Measurements from ENCODE around the gene LMX1B.

Gene LMX1B

DNA sequence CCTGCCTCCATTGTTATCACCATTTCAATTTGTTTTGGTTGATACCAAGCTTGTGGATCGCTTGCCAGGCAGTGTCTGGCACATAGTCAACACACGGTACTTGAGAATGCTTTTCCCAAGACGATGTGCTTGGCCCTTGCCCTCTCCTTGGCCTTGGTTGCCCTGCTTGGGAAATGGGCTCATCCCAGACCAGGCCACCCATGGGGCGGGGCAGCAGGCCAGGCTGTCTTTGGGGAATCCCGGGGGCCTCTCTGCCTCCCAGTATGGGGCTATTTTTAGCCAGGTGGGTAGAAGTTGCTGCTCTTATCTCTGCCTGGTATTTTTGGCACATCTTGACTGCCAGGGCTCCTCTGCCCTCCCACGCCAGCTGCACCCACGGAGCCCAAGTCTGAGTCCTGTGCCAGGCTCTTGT is 49.9 kb downstream of the LMX1B start:
- no peak for DNase-seq

DNA sequence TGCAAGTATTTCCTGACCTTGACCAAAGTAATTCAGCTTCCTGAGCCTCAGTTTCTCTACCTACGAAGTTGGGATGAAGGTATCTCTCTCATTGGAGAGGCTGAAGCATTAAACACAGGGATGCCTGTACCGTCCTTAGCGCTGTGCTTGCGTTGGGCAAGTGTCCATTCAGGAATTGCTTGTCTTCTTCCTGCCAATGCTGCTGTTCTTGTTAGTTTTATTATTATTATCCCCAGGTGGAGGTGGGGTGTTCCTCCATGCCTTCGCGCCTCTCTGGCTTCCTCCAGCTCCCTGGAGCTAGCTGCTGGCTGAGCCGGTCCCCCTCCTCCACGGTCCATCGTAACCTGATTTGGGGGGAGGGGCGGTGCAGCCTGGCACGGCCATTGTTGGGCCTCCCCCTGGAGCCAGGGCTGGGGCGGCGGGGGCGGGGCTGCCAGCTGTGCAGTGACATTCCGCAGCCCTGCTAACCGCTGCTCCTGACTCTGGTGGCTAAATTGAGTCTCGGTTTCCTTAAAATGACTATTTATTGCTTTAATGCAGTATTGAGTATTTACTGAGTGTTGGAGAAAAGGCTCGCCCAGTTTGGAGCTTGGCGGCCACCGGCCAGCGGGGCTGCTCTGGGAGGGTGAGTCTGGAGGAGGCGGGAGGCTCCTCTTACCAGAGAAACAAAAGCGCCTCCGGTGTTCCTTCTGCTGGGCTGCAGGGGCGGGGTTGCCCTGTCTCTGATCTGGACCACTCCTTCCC is 51.3 kb downstream of the LMX1B start:
- no peak for DNase-seq

DNA sequence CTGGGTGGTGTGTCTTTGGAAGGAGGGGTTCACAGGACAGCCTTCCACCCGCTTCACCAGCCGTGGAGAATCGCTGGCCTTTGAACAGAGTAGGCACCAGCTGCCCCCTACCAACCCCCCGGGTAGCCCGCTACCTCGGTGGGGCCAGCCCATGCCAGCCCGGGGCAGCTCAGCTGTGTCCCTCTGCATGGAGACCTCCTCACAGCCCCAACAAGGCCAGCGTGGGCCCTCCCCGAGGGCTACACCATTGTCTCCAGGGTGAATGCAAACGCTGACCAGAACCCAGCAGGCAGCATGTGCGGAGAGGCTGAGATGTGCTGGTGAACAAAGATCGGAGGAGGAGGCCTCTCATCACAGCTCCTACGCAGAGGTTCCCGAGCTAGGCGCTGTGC is 51.9 kb downstream of the LMX1B start:
- DNase-seq: no peak

DNA sequence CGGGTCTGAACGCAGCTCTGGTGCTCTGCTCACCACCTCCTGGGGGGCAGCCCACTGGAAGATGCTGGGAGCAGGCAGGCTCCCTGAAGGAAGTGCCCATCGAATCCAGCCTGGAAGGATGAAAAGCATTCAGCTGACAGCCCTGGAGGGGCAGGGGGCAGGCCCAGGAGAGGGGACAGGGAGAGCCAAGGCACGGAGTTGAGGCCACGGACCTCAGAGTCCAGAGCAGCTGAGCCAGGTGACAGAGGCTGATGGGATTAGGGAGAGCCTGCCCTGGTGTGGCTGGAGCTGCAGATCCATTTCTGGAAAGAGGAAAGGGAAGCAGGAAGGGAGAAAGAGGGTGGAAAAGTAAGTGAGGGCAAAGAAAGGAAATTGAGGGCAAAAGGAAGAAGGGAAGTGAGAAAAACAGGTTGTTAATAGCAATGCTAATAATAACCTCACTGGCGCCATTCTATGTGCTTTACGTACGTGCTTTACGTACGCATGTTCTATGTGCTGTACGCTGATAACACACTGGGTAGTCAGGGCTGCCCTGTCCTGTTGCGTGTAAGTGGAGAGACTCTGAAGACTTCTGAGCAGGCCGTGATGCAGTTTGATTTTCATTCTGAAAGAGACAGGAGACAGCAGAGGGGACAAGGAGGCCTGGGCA is 52.6 kb downstream of the LMX1B start:
- DNase-seq: no peak

DNA sequence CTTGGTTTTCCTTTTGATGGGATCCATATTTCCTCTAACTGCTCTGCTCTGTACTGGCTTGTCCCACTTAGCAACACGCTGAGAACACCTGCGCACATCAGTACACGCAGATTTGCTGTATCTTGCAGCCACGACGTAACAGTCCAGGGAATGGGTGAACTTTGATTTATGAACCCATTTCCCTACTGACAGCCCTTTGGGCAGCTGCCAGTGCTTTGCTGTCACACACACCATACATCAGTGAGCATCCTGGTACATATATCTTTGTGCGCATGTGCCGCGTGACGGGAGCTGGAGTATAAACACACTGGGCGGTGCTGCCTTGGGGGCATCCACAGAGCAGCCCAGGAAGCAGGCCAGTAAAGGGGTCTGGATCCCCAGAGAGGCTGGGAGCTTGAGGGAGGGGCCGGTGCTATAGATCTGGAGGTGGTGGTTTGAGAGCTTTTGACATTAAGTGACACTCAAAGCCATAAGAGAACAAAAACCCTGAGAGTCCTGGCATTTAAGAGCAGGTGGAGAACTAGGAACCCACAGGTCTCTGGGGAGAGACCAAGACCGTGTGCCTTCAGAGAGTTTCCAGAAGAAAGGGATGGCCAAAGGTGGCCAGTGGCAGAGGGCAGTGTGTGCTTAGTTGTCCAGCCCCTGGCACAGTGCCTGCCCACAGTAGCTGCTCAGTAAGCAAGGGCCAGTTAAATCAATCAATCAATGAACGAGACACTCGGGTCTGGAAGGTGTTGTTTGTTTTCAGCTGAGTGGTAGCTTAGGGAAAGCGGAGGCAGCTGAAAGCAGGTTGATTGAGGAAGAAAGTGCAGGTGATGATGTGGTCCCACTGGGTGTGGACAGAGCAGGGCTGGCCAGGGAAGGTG is 53.7 kb downstream of the LMX1B start:
- DNase-seq: no peak

DNA sequence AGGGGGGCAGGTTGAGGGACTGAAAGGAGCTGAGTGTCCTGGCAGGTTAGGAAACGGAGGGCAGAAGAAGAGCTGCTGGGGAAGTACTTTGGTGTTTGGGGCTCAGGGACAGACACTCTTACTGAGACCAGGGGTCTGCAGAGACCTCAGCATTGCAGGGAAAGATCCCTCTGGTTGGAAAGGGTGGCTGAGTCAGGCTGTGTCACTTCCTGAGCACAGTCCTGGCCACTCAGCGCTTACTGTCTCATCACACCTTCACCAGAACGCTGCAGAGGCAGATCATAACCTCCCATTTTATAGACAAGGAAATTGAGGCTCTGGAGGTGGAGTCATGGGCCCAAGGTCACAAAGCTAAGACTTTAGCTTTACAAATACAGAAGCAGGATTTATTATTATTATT is 54.3 kb downstream of the LMX1B start:
- no peak for DNase-seq

DNA sequence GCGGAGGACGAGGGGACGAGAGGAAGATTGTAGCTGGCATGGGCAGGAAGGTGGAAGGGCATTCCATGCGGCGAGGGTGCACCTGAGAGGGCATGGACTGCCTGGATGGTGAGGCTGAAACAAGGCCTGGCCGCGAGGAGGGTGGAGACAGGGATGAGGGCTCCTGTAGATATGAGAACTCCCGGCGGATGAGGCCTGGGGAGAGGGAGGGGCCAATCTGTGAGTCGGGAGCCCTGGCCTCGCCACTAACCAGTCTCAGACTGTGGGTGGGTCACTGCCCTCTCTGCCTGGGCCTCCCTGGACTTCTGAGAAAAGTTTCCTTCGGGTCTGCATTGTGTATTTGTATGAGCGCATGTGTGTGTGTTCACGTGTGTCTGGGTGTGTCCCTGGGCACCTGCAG is 55.4 kb downstream of the LMX1B start:
- no peak for DNase-seq

DNA sequence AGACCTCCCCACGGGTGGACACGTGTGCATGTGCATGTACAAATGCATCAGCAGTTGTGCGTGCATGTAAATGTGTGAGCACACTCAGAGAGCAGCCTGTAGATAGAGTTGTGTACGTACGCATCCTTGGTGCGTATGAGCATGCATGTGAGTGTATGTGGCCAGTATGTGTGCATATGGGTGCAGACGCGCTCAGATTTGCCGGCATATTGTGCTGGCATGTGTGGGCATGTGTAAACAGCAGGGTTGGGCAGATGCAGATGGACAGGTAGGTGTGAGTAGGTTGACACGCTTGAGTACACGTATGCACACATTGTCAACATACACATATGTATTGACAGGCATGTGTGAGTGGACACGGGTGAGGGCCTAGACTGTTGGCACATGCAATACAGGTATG is 56.5 kb downstream of the LMX1B start:
- DNase-seq: no peak

DNA sequence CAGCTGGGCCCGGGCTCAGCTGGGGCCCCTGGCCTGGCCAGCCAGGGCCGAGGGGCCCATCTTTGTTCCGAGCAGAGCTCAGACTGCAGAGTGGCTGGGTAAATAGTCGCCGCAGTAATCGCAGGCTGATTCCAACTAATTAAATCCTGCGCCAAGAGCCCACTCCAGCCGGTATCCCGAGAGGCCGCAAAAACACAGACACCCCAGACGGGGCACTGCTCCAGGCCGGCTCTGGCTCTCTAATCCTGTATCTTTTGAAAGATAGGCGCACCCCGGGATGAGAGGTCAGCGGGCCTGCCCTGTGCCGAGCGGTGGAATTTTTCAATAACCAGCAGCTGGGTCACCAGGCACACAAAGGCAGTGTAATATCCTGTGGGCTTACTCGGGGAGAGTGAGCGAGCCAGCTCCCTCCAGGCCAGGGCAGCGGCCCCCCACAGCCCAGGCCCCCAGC is 57.7 kb downstream of the LMX1B start:
- DNase-seq: no peak

DNA sequence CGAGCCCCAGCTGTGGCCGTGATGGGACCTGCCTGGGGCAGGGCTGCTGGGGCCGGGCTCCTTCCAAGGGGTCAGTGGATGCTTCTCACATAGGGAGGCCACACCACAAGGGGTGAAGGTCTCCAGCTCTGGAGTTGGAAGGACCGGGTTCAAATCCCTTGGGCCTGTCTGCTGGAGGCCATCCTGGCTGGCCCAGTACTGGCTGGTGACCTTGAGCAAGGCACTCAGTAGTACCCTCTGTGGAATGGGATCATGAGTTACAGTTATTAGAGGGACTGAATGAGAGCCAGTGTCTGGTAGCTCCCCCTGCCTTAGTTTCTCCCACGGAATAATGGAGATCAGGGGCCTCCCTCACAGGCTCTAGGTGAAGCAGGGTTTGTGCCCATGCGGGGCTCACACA is 58.3 kb downstream of the LMX1B start:
- DNase-seq: no peak

DNA sequence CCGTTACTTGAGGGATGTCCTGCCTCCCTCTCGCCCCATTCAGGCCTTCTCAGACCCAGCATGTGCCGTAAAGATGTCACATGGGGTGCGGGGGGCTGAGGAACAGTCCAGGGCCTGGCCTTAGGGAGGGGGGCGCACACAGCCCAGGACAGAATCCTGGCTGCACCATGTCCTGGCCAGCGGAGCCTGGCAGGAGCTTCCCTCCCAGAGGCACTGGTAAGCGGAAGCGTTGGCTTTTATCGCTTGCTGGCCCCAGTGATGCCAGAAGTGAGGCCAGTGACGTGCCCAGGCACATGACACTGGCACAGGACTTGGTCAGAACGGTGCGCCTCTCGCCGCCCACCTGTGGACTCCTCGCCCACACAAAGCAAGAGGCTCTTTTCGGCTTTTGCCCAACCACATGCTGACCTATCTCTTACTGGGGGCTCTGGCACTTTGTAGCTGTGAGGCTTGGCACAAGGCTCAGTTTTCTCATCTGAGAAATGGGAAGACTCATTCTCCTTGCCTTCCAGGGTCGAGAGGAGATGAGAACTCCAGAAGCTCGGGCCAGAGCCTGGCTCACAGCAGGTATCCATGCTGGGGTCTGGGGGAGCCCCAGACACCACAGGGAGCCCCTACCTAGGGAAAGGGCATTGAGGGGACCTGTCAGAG is 59.0 kb downstream of the LMX1B start:
- no peak for DNase-seq

DNA sequence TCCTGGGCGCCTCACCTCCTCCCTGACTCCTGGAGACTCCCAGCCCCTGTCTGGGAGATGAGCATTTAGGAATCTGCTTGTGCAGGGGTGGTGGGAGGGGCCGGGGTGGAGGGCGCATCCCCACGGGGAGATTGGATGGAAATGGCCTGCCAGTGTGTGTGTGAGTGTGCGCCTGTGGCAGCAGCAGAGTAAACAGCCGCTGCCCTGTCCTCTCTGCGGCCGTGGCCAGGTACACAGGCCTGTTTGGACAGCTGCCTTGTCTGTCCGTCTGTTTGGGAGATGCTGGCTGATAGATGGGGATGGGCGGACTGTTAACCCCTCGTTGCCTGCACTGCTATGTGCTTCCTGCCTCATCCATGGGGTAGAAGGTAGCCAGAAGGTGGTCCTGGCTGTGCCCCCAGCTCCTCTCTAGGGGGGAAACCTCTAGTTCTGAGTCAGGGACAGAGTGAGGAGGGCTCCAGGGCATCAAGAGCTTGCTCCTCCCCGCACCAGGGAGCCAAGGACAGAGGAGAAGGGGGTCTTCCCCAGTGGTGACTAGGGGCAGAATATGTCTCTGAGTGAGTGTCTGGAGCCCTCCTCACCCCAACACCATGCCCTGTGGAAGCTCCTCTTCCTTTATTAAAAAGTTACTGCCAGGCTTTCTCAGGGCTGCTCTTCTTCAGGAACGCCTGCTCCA is 60.1 kb downstream of the LMX1B start:
- no peak for DNase-seq

DNA sequence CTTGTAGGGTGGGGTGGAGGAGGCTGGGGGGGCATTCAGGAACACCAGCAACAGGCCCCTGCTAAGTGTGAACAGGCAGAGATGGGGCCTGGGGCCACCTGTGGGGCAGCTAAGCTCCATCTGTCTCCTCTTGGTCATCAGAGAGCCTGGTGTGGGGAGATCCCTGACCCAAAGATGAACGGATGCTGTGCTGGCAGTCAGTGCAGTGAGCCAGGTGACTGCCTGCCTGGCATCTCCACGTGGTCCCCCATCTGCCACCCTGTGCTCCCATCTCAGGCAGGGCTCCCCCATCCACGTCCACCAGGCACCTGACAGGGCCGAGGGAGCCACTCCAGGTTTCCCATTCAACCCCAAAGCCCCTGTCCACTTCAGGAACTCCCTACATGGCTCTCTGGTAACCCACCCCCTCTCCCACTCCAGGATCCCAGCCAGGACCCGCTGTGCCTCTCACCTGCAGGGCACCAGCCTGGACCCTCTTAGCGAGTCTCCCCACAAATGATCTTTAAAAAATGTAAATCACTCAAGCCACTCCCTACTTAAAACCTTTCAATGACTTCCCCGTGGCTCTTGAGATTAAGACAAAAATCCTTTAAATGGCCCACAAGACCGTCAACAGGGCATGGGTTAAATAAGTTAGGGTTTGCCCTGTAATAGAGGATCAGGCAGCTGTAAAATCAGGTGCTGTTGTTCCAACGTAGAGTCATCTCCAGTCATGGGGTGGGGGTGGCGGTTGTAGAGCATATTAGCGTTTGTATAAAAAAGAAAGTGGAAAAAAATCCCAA is 60.8 kb downstream of the LMX1B start:
- no peak for DNase-seq

DNA sequence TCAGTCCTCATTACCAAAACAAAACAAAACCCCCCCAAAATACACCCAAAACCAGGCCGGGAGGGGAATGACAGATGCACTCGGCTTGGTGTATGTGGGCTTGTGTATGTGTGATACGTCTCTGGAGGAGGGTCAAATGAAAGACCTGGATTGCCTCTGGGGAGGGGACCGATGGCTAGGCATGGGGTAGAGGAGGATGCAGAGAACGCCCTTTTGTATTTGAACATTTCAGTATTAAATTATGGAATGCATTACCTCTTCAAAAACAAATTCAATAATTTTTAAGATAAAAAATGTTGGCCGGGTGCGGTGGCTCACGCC is 61.4 kb downstream of the LMX1B start:
- DNase-seq: no peak

DNA sequence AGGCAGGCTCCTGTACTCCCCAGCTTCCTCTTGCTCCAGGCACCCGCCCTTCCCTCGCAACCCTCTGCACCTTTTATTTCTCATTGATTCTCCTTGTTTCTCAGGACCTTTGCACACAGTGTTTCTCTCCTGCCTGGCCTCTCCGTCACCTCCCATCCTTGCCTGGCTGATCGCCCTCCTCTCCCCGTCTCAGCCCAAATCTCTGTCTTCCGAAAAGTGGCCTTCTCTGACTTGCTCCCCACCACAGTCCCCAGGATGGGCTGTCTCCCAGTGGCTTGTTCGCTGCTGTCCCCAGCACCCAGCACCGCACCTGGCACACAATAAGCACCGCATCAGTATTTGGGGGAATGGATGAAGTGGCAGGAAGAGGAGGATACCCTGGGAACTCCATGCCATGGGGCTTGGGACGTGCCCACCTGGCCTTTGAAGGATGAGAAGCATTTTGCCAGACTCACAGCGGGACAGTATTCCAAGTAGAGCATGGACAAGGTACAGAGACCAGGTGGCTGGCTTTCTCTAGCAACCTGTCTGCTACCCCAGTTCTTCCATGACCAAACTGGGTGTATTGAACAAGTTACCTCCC is 62.5 kb downstream of the LMX1B start:
- DNase-seq: no peak

DNA sequence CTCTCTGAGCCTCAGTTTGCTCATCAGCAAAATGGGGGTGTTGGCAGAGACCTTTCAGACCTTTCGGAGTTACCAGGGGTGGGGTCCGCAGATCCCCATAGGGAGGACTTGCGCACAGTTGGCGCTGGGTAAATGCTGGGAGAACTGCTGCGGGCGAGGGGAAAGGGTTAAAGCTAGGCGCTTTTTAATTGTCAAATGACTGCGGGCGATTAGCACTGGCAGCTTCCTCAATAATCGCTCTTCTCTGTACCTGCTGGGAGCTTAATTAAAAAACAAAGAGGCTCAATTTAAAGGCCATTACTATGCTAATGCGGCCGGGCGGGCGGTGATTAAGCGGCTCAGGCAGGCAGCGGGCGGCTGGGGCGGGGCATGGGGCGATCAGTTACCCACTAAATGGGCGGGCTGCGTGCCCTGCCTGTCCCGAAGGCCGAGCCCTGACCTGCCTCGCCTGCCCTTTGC is 63.0 kb downstream of the LMX1B start:
- no peak for DNase-seq

DNA sequence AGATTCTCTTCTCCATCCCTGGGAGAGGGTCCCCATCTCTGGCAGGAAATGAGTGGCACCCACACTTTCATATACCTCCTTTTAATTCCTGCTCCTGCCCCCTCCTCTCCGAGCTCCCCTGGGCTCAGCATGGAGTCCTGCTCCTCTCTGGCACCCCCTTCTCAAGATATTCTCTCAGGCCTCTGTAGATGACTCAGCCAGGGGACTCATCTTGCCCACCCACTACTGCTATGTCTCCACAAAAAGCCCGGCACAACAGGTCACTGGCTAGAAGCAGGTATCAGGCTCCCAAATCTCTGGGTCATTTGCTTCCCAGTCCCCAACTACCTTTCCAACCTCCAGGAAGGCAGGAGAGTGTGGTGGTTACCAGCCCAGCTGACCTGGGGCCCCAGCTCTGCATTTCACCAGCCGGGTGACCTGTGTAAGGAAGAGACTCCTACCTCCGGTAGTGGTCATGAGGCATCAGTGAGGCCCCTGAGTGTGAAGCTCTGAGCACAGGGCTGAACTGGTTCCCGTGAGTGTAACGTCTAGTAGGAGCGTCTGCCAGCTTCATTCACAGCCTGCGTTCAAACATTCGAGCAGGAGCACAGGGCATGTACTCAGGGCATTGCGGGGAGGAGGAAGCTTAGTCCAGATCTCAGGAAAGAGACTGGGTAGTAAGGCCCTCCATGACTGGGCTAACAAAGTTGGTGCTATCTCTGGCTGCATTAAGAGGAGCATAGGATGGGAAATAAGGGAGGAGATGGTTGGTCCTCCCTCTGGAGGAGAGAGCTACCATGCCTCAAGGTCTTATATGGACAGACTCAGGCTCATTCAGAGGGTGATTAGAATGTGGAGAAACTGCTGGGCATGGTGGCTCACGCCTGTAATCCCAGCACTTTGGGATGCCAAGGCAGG is 63.7 kb downstream of the LMX1B start:
- no peak for DNase-seq

DNA sequence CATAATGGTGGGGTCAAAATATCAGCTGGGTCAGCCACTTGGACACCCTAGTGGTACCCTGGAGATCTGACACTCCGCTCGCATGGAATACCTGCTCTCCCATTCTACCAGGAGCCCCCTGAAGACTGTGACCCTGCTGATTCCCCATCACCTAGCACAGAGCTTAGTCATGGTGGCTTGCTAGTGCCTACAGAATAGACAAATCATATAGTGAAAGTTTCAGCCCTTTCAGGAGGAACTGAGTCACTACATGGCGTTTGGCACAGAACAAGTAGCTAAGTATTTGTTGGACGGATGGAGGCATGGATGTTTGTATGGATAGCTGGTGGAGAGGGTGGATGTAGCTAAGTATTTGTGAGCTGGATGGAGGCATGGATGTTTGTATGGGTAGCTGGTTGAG is 65.3 kb downstream of the LMX1B start:
- DNase-seq: no peak

DNA sequence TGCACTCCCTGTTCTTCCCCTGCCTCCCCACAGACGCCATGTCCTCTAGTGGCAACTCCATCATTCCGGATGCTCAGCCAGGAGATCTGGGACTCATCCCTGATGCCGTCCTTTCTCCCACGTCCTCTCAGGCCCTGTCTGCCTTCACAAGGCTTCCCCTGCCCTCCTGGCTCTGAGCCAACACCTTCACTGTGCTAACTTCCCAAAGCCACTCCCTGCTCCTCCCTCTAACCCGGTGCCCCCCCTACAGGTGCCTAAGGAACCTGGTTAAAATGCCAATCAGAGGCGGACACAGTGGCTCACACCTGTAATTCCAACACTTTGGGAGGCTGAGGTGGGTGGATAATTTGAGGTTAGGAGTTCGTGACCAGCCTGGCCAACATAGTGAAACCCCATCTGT is 67.6 kb downstream of the LMX1B start:
- no peak for DNase-seq

DNA sequence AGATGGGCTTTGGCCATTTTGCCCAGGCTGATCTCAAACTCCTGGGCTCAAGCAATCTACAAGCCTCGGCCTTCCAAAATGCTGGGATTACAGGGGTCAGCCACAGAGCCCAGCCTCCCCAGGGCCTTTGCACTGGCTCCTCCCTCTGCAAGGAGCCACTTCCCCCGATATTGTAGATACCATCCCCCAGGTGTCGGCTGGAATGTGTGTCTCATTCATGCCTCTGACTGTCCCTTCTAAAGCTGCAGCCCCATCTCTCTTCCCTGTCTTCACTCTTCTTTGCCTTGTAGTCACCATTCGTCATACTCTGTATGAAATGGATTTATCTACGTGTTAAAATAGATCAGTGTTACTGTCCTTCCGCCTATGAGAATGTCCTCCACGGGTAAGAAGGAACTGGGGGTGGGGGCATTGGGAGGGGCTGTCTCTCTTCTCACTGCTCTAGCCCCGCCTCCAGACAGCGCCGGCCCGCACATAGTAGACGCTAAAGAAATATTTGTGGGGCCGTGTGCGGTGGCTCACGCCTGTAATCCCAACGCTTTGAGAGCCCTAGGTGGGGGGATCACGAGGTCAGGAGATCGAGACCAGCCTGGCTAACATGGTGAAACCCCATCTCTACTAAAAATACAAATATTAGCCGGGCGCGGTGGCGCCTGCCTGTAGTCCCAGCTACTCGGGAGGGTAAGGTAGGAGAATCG is 68.5 kb downstream of the LMX1B start:
- DNase-seq: no peak
